Nephron progenitor cell (in vitro differentiated cells): Measurements from ENCODE around the gene BRMS1L.
"Not testable (repeated sequence)": the region's sequence is repeated elsewhere in the genome, so short reads cannot be mapped to it uniquely, and the experiment has no call there.

Source experiments
- DNase-seq: peaks from one replicate; pipeline ENCODE4 v3.0.0; 2021
- H3K27ac Mint-ChIP-seq: 2 replicates; pipeline ENCODE4 v1.8.0; 2021; ENCODE audit warnings: mild to moderate bottlenecking, moderate library complexity, mixed read lengths
- H3K27me3 Mint-ChIP-seq: 2 replicates; pipeline ENCODE4 v1.8.0; 2021; ENCODE audit warnings: mild to moderate bottlenecking, low read depth, mixed read lengths; ENCODE audit not compliant: poor library complexity
- H3K36me3 Mint-ChIP-seq: 2 replicates; pipeline ENCODE4 v1.8.0; 2021; ENCODE audit warnings: low read depth, mixed read lengths
- H3K4me1 Mint-ChIP-seq: 2 replicates; pipeline ENCODE4 v1.8.0; 2021; ENCODE audit warnings: mixed read lengths
- H3K4me3 Mint-ChIP-seq: 2 replicates; pipeline ENCODE4 v1.8.0; 2021; ENCODE audit warnings: mild to moderate bottlenecking, moderate library complexity, mixed read lengths
- H3K9me3 Mint-ChIP-seq: 2 replicates; pipeline ENCODE4 v1.8.0; 2021; ENCODE audit warnings: mild to moderate bottlenecking, moderate library complexity, mixed read lengths
- TF ChIP-seq, protein P1 (sequence below): fragments of 200-600 bp; sonication (generic); IDR thresholded peaks from 2 replicates; pipeline ENCODE4 v1.5.0; 2021; ENCODE audit warnings: antibody characterized with exemption

BRMS1L gene

GRCh38 chr14:35827678-35828472, 1.7 kb downstream of the BRMS1L start:
- peaks cover 28% of the 10 kb centered on the region for H3K4me1 Mint-ChIP-seq
- TF ChIP-seq, protein P1, sequence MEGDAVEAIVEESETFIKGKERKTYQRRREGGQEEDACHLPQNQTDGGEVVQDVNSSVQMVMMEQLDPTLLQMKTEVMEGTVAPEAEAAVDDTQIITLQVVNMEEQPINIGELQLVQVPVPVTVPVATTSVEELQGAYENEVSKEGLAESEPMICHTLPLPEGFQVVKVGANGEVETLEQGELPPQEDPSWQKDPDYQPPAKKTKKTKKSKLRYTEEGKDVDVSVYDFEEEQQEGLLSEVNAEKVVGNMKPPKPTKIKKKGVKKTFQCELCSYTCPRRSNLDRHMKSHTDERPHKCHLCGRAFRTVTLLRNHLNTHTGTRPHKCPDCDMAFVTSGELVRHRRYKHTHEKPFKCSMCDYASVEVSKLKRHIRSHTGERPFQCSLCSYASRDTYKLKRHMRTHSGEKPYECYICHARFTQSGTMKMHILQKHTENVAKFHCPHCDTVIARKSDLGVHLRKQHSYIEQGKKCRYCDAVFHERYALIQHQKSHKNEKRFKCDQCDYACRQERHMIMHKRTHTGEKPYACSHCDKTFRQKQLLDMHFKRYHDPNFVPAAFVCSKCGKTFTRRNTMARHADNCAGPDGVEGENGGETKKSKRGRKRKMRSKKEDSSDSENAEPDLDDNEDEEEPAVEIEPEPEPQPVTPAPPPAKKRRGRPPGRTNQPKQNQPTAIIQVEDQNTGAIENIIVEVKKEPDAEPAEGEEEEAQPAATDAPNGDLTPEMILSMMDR: no peak

GRCh38 chr14:35829449-35829848, 3.3 kb downstream of the BRMS1L start:
- Mint-ChIP-seq H3K27me3 (no peaks in the 10 kb centered on the region), H3K27ac (no peak overlapping the region), H3K9me3 (peaks cover 3% of the 10 kb centered on the region), H3K4me3 (peak overlapping the region; percentile 33), H3K36me3 (peaks cover 24% of the 10 kb centered on the region), H3K4me1 (peaks cover 28% of the 10 kb centered on the region)
- TF ChIP-seq, protein P1: no peak
- DNase-seq: no peak

More at GRCh38 chr14:35827678-35828472, 1.7 kb downstream of the BRMS1L start:
- H3K27me3 Mint-ChIP-seq: peaks cover 5% of the 10 kb centered on the region
- H3K36me3 Mint-ChIP-seq: peaks cover 24% of the 10 kb centered on the region
- H3K27ac Mint-ChIP-seq: no peak overlapping the region
- DNase-seq: no peak
- peaks cover 3% of the 10 kb centered on the region for H3K9me3 Mint-ChIP-seq
- H3K4me3 Mint-ChIP-seq: peak overlapping the region; percentile 95

- DNase-seq: no peak
- Mint-ChIP-seq H3K27ac (no peak overlapping the region), H3K4me3 (no peak overlapping the region), H3K9me3 (peaks cover 26% of the 10 kb centered on the region), H3K4me1 (no peaks in the 10 kb centered on the region), H3K27me3 (peaks cover 3% of the 10 kb centered on the region), H3K36me3 (peaks cover 60% of the 10 kb centered on the region)
- TF ChIP-seq, protein P1: no peak
These were observed 9.3 kb downstream of the BRMS1L start for GRCh38 chr14:35835208-35835982.

- Mint-ChIP-seq H3K36me3 (peaks cover 99% of the 10 kb centered on the region), H3K9me3 (peaks cover 57% of the 10 kb centered on the region)
- H3K27ac Mint-ChIP-seq, H3K4me1 Mint-ChIP-seq, H3K27me3 Mint-ChIP-seq, DNase-seq, H3K4me3 Mint-ChIP-seq: not testable (repeated sequence)
These were observed 15.6 kb downstream of the BRMS1L start for GRCh38 chr14:35841704-35842103.

- not testable (repeated sequence) for H3K4me1 Mint-ChIP-seq, H3K4me3 Mint-ChIP-seq, H3K27ac Mint-ChIP-seq, DNase-seq, H3K27me3 Mint-ChIP-seq
- Mint-ChIP-seq H3K36me3 (peaks cover 98% of the 10 kb centered on the region), H3K9me3 (peaks cover 57% of the 10 kb centered on the region)
These were observed 16.1 kb downstream of the BRMS1L start for GRCh38 chr14:35842245-35842644.

DNA sequence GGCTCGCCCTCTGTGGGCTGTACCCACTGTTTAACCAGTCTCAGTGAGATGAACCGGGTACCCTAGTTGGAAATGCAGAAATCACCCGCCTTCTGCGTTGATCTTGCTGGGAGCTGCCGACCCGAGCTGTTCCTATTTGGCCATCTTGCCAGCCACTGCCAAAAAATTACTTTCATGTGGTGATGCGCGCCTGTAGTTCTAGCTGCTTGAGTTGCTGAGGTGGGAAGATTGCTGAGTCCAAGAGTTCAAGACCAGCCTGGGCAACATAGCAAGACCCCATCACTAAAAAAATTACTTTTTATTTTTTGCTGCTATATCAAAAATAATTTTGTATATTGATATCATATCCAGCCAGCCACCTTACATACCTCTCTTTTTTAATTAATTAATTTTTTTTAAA, 18.4 kb downstream of the BRMS1L start:
- Mint-ChIP-seq H3K4me3 (no peak overlapping the region), H3K9me3 (peaks cover 40% of the 10 kb centered on the region), H3K36me3 (peaks cover 95% of the 10 kb centered on the region), H3K27me3 (peaks cover under 1% of the 10 kb centered on the region), H3K4me1 (no peaks in the 10 kb centered on the region), H3K27ac (no peak overlapping the region)
- TF ChIP-seq, protein P1: no peak
- no peak for DNase-seq
